GM18508 (cell line): ENCODE results near the gene IDS.

Experiments
- ATAC-seq: cut with Tn5 transposase; IDR thresholded peaks from one replicate; pipeline ENCODE4 v1.9.1; 2021; ENCODE audit warnings: moderate number of reproducible peaks; ENCODE audit not compliant: insufficient read depth, unreplicated experiment

The IDS gene

DNA sequence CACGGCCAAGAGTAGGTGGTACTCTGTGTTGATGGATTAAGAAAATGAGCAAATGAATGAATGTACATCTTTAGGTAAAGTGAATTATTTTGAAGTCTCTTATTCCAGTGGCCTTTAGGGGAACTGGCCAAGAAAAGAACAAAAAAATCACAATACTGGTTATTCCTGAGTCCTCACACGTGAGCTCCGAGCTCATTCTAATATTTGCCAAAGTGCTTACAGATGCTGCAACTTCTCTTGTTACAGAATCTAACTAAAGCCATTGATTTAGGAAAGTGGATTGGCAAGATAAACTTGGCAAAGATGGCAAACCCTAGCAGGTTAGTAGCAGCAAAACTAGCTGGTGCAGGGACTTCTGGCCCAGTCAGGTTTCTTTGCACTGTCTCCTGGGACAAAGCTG is 37.6 kb downstream of the IDS start:
- no peak for ATAC-seq

DNA sequence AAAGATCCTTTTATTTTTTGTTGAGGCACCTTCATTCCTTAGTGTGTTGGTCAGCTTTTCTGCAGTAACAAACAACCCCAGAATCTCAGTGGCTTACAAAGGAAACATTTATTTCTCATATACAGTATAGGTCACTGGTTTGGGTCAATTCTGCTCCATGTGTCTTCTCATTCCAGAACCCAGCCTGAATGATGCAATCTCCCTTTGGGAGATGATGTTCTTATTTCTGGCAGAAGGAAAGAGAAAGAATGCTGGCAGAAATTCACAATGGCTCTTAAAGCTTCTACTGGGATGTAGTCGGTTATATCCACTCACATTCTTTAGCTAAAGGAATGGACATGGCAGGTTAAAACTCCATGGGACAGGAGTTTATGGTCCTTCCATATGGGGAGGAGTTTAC is 42.3 kb downstream of the IDS start:
- ATAC-seq = no peak

DNA sequence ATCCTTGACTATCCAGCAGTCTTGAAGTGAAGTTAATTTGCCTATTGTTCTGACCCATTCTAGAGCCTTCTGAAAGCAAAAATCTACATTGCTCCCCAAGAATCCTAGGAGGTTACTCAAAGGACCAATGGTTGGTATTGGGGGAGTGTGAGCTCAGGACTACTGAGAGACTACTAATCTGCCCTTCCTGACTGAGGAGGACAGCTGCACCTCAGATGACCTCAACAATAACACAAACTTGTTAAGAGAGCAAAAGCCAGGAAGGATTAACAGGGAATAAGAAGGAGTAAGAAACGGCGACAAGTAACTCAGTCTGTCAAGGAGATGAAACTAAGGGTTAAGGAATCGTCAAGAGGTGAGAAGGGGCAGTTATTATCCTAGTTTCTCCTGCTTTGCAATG is 43.4 kb downstream of the IDS start:
- ATAC-seq = no peak

DNA sequence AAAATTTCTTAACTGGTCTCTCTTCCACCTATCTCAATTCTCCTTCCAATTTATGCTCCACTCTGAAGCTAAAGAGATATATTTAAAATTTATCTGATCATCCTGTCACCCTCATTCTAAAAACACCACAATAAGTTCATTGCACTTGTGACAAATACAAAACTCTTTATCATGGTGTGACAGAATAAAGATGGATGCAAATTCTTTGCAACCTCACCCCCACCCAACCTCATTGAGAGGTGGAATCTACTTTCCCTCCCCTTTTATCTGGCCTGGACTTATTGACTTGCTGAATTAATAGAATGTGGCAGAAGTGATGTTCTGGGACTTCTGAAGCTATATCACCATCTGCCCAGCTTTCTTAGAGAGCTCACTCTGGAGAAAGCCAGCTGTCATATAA is 46.5 kb downstream of the IDS start:
- ATAC-seq = no peak

DNA sequence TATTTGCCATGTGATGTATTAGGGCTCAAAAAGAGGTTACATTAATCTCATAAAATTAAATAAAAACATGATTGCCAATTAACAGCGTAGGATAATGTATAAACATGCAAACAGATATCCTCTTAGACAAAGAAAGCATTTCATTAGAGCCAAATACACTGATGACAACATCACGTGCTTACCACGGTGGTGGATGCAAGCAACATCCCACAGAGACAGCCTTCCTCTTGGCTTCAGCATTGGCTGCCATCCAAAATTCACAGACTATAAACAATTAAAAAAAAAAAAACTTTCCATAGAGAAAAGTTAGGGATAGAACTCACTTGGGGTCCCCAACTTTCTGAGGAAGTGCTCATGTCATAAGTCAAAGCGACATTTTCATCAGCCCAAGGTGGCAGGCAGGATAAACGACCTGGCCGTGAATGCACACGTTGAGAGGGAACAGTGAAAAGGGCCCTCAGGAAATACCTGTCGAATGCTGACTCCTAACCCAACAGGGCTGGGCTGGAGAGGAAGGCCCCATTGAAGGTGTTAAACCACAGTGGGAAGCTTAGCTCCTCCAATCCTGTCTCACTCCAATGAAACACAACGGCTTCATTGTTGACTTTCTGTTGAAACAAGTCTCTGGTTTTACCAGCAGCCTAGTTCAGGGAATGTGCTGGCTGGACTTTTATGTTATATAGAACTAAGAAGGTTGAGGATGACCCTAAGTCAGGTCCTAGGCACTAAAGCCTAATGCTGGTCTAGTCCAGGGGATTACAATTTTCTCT is 48.4 kb downstream of the IDS start:
- ATAC-seq = no peak

DNA sequence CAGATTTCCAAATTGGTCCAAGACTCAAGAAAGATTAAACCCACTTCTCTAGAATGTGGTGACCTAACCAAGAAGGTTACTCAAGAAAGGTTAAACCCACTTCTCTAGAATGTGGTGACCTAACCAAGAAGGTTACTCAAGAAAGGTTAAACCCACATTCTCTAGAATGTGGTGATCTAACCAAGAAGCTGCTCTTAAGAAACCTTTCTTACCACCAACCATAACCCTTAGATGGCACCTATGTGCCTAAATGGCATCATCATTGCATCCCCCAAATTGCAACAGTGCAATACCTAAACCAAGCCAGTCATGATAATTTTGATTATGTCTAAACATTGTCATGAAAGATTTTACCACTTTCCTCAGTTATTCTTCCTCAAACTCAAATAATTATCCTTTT is 49.2 kb downstream of the IDS start:
- ATAC-seq = no peak

DNA sequence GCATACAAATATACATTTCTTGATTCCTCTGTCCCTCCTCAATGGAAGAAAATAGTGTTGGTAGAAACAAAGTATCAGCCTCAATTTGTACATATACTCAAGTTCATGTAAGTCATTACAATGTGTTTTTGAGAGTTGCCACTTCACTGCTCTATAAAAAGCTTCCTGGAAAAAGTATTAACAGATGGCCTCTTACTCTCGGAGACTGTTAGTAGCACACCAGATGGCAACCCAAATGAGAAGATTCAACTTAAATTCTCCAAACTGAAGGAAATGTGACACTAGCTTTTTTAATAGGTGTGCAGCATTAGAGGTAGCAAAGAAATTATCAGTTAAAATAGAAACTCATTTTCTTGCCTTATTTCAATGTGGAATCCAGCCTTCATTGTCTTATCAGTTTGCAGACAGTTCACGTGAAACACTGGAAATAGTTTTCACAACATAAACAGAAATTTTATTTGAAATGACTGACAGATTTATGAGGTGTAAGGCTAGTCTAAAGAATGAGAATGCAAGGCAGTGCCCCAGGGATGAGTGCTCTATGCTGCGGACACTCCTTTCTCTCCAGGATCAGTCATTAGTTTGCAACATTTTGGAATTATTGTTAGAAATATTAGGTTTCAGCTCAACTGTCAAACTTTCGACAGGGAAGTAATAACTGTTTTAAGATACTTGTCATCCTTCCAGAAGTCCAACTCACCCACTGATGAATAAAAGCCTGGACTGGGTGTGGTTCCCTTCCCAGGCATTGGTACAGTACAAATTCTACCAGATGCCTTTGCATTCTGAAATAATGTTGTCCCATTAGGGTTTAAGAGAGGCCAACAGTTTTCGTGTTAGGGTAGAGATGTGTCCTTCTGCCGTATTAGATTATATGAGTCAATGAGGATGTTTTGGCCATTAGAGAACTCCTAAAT is 50.9 kb downstream of the IDS start:
- ATAC-seq = no peak

DNA sequence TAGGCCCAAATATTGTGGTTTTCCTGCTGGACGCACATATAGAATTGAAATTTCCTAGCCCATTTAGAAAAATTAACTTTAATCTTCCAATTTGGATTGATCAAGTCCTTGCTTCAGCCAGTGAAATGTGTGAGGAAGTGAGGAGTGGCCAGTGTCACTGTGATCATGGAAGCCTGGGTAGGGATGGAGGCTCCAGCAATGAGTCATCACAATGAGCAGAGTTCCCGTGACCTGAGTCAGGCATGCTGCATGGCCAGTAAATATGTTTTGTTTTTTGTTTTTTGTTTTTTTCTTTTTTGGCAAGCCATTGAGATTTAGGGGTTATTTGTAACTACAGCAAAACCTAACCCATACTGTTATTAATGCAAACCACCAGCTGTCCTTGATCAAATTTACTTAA is 52.1 kb downstream of the IDS start:
- ATAC-seq = no peak

DNA sequence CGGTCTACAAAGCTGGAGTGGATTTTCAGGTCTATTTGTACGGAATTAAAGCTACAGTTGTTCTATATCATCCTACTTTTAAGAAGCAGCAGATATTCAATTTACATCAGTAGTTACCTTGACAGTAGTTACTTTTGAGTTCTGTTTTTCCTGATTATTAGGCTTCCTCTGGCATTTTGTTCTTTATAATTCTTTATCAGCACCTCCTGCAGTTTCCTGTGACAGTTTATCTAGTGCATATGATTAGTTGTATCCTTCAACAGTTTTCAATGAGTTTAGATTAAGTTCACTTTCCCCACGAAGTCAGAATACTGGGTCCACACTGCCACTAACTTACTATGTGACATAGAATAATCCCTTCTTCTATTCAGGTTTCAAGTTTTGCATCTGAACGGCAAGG is 71.7 kb downstream of the IDS start:
- ATAC-seq = no peak

DNA sequence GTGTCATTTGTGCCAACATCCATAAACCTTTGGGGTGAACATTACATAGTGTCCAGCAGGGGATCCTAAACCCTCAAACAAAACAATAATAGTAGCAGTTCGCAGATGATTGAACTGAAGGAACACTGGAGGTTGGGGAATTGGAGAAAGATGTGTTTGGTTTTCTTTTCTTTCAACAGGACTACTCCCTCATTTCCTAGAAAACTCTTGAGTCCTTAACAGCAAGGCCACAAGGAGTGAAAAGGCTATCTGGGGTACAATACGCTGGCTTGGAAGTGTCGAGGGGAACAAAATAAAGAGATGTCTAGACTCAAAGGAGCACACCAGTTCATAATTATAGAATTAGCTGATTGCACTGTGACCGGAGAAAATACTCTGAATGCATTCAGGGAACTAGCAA is 72.1 kb downstream of the IDS start:
- no peak for ATAC-seq
